HG03060 (cell line): ENCODE data around the gene SYPL1.
A peak's percentile ranks its signal among the peaks of the same experiment; 100 is the strongest.

Experiments
- ATAC-seq: cut with Tn5 transposase; IDR thresholded peaks from one replicate; pipeline ENCODE4 v1.9.1; 2021; ENCODE audit warnings: low read depth, moderate number of reproducible peaks; ENCODE audit not compliant: unreplicated experiment

The SYPL1 gene

GRCh38 chr7:106069471-106070200 lies 42.5 kb downstream of the SYPL1 start:
- no peak for ATAC-seq

- ATAC-seq: no peak
Measured at GRCh38 chr7:106068986-106069385, 43.1 kb downstream of the SYPL1 start.

- no peak for ATAC-seq
Measured at GRCh38 chr7:106068538-106068961, 43.6 kb downstream of the SYPL1 start.

GRCh38 chr7:106067678-106068077 lies 44.4 kb downstream of the SYPL1 start:
- no peak for ATAC-seq

GRCh38 chr7:106065575-106066500 lies 46.3 kb downstream of the SYPL1 start:
- ATAC-seq: no peak

- ATAC-seq: no peak
Measured at GRCh38 chr7:106064771-106065574, 47.1 kb downstream of the SYPL1 start.

GRCh38 chr7:106064316-106064715 lies 47.8 kb downstream of the SYPL1 start:
- ATAC-seq: no peak

- no peak for ATAC-seq
Measured at GRCh38 chr7:106063692-106064091, 48.4 kb downstream of the SYPL1 start.

- no peak for ATAC-seq
Measured at GRCh38 chr7:106063024-106063423, 49.1 kb downstream of the SYPL1 start.

- no peak for ATAC-seq
Measured at GRCh38 chr7:106062521-106062931, 49.6 kb downstream of the SYPL1 start.

GRCh38 chr7:106062006-106062405 lies 50.1 kb downstream of the SYPL1 start:
- ATAC-seq: no peak

GRCh38 chr7:106061301-106061979 lies 50.7 kb downstream of the SYPL1 start:
- no peak for ATAC-seq

GRCh38 chr7:106060394-106060920 lies 51.7 kb downstream of the SYPL1 start:
- ATAC-seq: no peak

- ATAC-seq: no peak
Measured at GRCh38 chr7:106059556-106059955, 52.6 kb downstream of the SYPL1 start.

- ATAC-seq: no peak
Measured at GRCh38 chr7:106058928-106059324, 53.2 kb downstream of the SYPL1 start.

- ATAC-seq: peak; percentile 52
Measured at GRCh38 chr7:106057962-106058927, 53.9 kb downstream of the SYPL1 start.

- ATAC-seq: no peak
Measured at GRCh38 chr7:106057204-106057961, 54.7 kb downstream of the SYPL1 start.
